Esophagus squamous epithelium (tissue), 4 donors: ENCODE results near the gene MTRFR.

Source experiments
- POLR2A ChIP-seq, 4 donors: fragments of 450-650 bp; IDR thresholded peaks; one replicate each; pipeline ENCODE4 v1.6.1; 2017; ENCODE audit warnings: antibody characterized with exemption in 4 of 4, mild to moderate bottlenecking in 4 of 4, moderate library complexity in 3 of 4
- TF ChIP-seq, protein P1 (sequence below), 6 experiments: fragments of 450-650 bp in 4 of 6; fragments of 200-600 bp in 2 of 6; sonication (generic) in 2 of 6; IDR thresholded peaks; one replicate each; pipeline ENCODE4 v1.5.1; 2016 to 2019; ENCODE audit warnings: antibody characterized with exemption in 6 of 6, mild to moderate bottlenecking in 4 of 6, moderate library complexity in 4 of 6

DNA sequence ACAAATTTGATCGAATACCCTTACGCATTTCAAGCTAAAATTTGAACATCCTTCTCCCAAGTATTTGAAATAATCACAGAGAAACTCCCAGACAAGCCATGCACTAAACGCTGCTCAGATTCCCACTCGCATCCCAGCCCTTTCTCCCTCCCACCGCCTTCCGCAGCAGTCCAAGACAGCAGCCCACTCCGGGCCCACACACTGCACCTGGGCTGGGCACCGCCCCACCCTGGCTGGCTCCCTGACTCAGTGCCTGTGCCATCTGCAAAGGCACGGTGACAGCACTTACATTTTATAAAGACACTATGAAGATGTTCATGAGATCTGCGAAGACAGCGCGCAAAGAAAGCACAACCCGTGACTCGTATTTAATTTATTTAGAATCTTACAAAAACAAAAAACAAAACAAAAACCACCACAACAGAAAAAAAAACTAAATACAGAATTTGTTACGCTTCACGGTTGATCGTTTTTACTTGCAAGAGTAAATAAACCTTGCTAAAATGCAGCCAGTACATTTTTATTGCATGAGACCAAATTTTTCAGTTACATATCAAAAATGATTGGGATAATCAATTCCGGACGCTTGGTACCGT, 55.6 kb downstream of the MTRFR start:
- TF ChIP-seq, protein P1, sequence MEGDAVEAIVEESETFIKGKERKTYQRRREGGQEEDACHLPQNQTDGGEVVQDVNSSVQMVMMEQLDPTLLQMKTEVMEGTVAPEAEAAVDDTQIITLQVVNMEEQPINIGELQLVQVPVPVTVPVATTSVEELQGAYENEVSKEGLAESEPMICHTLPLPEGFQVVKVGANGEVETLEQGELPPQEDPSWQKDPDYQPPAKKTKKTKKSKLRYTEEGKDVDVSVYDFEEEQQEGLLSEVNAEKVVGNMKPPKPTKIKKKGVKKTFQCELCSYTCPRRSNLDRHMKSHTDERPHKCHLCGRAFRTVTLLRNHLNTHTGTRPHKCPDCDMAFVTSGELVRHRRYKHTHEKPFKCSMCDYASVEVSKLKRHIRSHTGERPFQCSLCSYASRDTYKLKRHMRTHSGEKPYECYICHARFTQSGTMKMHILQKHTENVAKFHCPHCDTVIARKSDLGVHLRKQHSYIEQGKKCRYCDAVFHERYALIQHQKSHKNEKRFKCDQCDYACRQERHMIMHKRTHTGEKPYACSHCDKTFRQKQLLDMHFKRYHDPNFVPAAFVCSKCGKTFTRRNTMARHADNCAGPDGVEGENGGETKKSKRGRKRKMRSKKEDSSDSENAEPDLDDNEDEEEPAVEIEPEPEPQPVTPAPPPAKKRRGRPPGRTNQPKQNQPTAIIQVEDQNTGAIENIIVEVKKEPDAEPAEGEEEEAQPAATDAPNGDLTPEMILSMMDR (IDR thresholded peaks at IDR 0.05), result no peak
- TF ChIP-seq POLR2A (IDR thresholded peaks at IDR 0.05), result no peak
